ENCODE data around the gene NR2F6.
A peak's percentile ranks its signal among the peaks of the same experiment; 100 is the strongest.

Gene NR2F6

DNA sequence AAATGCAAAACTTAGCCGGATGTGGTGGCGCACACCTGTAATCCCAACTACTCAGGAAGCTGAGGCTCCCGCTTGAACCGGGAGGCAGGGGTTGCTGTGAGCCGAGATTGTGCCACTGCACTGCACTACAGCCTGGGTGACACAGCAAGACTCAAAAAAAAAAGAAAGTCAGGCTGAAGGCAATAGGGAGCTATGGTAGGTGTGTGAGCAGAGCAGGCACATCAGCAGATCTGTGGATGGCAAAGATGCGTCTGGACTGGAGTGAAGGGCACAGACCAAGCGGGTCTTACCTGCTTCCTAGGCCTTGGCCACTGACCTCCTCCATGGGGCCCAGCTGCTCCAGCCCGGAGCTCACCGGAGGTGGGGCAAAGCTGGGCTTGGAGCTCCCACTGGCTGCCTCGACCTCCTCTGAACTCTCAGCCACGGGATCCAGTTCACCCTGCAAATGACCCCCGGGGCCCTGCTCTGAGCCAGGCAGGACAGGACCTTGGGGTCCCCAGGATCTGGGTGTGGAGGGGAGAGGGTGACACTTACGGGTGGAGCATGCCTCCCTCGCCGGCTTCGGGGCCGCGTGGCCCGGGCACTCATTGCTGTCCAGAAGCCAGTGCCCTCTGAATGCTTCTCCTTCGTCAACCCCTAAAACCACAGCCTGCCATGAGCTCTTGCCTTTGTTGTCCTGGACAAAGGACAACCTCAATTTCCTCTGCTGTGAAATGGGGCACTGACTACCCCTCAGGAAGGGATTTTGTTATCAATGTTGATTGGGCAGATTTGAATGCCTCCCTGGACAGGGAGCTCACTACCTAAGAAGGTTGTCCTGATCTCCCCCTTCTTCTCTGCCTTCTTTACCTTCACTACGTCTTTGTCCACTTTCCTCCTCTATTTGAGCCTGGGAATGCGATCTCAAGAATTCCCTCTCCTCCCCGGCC is 18.3 kb upstream of the NR2F6 start:
- no peak for DNase-seq (ENCODE audit: low read depth in 3 of 3)

GRCh38 chr19:17262557-17262956 is 16.8 kb upstream of the NR2F6 start:
- no peak for DNase-seq (ENCODE audit: low read depth in 3 of 3)

- peak; percentile 85 to 88 (median 86) for DNase-seq (ENCODE audit: low read depth in 3 of 3)
Observed at GRCh38 chr19:17260842-17261325, 15.2 kb upstream of the NR2F6 start.

DNA sequence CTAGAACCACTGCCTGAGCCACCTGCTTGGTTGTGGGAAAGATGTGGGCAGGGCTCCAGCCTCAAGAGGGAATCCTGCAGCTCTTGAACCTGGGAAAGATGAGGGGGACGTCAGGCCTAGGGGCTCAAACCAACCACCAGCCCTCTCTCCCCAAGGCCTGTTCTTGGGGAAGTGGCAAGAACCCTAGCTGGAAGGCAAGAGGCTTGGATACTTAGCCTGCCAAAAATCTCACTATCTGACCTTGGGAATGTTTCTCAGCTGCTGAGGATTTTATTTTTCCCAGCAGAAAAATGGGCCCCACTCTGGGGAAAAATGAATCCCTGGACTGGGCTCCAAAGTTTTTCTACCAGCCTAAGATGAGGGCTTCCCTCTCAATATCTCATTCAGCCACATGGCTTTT is 14.2 kb upstream of the NR2F6 start:
- DNase-seq (ENCODE audit: low read depth in 3 of 3), result no peak

DNA sequence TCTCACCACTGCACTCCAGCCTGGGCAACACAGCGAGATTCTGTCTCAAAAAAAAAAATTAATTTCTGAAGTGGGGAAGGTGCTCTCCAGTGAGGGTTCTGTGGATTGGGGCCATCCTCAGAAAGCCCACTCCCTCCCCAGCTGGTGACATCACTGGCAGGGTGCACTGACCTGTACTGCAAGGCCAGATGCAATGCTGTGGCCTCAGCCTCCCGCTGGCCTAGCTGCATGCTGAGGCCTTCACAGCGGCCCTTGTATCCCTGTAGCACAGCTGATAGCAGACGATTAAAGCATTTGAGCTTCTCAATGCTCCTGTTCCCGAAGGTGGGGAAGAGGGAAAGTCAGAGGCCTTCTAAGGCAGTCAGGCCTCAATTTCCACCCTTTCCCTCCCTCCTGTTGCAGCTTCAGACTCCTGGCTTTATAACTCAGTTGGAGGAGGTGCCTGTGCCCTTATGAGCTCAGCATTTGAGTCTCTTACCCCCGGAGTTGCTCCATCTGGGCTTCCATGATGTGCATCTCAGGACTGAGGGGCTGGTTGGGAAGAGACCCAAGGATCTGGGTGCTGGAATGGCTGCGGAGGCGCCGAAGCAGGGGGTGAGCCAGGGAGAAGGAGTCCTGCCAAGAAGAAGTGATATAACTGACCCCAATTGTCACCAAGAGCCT is 13.5 kb upstream of the NR2F6 start:
- DNase-seq (ENCODE audit: low read depth in 3 of 3), result no peak

- DNase-seq (ENCODE audit: low read depth in 3 of 3), result no peak
Observed at GRCh38 chr19:17256130-17256529, 10.4 kb upstream of the NR2F6 start.

- no peak for DNase-seq (ENCODE audit: low read depth in 3 of 3)
Observed at GRCh38 chr19:17255150-17255621, 9.5 kb upstream of the NR2F6 start.

DNA sequence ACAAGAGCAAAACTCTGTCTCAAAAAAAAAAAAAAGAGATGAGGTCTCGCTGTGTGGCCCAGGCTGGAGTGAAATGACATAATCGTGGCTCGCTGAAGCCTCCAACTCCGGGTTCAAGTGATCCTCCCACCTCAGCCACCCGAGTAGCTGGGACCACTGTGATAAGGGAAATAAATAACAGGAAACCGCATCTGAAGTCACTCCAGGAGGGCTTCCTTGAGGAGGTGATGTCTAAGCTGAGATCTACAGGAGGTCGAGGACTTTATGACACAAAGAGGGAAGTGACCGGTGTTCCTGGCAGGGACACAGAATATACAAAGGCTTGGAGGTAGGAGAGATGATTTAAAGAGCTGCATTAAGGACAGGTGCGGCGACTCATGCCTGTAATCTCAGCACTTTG is 8.9 kb upstream of the NR2F6 start:
- DNase-seq (ENCODE audit: low read depth in 3 of 3), result no peak

- no peak for DNase-seq (ENCODE audit: low read depth in 3 of 3)
Observed at GRCh38 chr19:17249887-17250548, 4.3 kb upstream of the NR2F6 start.

- DNase-seq (ENCODE audit: low read depth in 3 of 3), result no peak
Observed at GRCh38 chr19:17248011-17248776, 2.5 kb upstream of the NR2F6 start.

DNA sequence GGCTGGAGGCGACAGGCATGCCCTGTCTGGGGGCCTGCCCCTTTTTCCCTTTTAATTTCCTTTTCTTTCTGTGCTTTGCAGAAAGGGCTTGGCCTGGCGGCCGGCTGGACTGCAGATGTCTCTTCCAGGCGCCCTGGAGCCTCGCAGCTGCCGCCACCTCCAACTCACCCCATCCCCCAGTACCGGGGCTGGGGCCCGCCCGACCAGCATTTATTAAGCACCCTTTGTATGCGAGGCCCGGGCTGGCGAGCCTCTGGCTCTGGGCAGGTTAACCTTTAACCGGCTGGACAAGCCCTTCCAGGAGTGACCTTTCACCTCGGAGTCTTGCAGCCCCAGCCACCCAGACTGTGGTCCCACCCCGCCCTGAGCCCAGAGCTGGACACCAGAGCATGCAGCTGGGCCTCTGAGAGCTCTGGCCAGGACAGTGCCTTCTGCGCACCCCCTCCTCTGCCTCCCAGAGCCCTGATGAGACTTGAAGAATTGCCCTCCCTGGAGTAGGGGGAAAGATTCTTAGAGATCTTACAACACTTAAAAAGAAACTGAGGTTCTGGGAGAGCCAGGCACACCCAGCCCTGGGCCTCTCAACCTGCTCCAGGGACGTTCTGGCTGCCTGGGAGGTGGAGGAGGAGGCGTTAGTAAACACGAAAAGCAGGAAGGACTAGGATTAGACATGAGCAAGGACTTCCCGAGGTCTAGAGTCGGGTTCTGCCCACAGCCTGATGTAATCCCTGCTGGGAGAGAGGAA is 1.1 kb upstream of the NR2F6 start:
- no peak for DNase-seq (ENCODE audit: low read depth in 3 of 3)

- DNase-seq (ENCODE audit: low read depth in 3 of 3), result no peak
Observed at GRCh38 chr19:17244618-17245534, 843 bp downstream of the NR2F6 start.

DNA sequence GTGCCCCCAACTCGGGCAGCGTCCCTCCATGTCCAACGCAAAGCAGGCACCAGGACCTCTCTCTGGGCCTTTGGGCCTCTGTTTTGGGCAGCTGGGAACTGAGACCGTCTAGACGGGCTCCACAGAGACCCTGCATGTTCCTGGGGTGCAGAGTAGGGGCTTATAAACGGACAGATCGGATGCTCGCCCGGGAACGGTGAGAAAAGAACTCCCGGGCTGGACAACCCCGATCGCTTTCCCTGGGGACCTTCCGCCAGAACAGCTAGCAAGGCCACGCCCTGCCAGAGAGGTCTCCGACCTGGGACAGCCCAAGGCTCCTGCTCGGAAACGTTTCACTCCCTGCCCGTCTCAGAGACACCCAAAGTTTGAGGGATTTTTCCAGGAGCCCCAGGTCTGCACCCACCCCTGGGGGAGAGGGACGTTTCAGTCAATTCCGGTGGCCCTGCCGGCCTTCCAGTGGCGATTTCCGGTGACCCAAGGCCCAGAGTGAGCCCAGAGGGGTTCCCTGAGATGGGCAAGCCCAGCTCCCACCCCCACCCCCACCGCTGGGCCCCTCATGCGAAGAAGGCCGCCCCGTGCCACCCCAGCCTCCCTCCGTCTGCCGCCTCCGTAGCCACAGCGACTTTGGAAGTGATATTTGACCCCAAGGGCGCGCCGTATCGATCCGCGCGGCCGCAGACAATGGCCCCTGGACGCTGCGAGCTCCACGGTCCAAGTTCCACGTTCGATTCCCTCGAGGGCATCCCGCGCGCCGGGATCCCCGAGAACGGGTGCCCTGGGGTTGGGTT is 1.7 kb downstream of the NR2F6 start:
- no peak for DNase-seq (ENCODE audit: low read depth in 3 of 3)

- no peak for DNase-seq (ENCODE audit: low read depth in 3 of 3)
Observed at GRCh38 chr19:17243211-17243829, 2.4 kb downstream of the NR2F6 start.

DNA sequence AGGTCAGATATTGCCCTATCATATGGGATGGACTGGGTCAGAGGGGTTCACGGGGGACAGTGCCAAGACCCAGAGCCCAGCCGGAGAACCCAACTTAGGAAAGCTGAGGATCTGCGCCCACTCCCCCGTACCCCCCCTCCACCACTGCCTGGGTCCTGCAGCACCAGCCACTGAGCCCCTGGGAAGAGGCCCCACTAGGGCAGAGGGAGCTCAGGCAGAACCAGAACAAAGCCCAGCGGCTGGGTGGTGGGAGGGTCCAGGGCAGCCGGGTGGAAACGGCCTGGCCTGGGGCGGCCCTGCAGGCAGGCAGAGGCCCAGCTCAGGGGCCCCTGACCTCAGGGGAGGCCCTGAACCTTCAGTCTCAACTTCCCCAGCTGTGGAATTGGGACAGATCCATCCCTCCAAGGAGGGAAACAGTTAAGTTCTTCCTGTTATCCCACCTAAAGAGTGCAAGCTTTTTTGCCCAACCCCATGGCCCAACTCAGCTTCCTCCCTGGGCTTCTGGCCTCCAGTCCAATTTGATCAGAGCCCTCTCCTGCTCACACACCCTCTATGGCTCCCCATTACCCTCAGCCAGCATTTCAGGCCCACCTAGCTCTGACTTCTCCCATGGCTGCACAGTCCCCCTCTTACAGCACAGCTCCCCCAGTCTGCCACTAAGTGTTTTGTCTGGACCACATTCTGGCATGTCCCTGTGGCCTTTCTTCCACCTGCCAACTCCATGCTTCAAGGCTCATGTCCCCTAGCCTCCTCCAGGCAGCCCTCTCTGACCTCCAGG is 3.1 kb downstream of the NR2F6 start:
- DNase-seq (ENCODE audit: low read depth in 3 of 3), result no peak

DNA sequence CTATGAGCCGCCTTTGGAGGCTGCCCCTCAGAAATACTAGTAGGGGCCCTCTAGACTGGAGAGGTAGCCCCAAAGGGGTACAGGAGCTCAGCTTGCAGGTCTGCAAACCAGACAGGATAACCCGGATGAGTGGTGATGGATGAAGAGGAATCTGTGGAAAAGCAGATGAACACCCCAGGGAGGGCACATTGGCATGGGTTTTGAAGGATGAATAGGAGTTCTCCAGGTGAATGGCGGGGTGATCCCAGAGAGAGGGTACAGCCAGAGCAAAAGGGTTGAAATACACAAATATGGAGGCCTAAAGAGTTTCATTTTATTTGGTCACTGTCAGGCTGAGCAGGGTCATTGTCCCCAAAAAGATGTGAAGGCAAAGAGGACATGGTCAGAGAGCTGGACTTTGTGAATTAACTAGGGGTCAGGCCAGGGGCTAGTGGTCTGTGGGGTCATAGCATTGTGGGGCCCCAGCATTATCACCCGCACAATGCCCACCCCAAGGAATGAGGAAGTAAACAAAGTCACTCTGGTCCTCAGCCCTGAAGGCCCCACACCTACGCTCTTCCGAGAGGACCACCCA is 4.8 kb downstream of the NR2F6 start:
- DNase-seq (ENCODE audit: low read depth in 3 of 3), result no peak

DNA sequence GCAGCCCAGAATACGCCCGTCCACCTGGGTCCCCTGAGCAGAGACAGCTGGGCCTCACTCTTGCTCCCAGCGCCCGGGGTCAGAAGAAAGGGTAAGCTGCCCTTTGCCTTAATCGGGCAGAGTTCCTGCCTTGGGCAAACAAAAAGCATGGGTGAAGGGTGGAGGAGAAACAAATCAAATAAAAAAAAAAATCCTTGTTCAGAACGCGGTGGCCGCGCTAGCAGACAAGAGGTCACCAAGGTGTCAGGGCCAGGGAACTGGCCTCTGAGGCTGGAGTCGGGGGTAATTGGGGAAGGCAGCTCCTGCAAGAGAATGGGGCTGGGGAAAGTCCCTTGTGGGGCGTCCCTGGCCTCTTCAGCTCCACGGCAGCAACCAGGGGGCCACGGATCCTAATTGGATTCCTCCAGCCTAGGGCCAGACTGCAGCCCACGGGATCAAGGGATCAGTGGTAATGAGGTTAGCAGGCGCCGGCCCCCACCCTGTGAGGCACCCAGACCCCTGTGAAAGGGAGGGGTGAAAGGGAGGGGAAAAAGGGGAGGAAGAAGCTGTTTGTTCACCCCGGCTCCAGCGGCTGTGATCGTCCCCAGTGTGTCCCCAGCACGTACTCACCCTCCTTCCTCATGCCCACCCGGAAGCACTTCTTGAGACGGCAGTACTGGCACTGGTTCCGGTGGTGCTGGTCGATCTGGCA is 5.5 kb downstream of the NR2F6 start:
- no peak for DNase-seq (ENCODE audit: low read depth in 3 of 3)

Data from stimulated activated CD4-positive, alpha-beta T cell treated with anti-CD3 and anti-CD28 coated beads, TNF-alpha, amount 100 ng/mL, for 48 hours (primary cell).